Caco-2 (cell line): ENCODE data around the gene PHYHIPL. TPM values are rescaled to one million over a fixed set of nuclear protein-coding genes. Genes with fewer than 3 reads are reported as not detected.
A peak's percentile ranks its signal among the peaks of the same experiment; 100 is the strongest.
"Not testable (repeated sequence)": the region's sequence is repeated elsewhere in the genome, so short reads cannot be mapped to it uniquely, and the experiment has no call there.

Experiments used
- BruUV-seq: library from RNA; stranded (reverse); fragments of 400-500 nt; replicated peaks from 2 replicates; lab custom pipeline; 2021; lab: Mats Ljungman, UMichigan
- CTCF ChIA-PET: fragments of 300-600 bp; sonication (Branson Sonifier 250); formaldehyde crosslinking; loops from one replicate; lab custom pipeline; 2022; ENCODE audit warnings: antibody characterized with exemption; lab: Charles Lee
- POLR2A ChIA-PET: fragments of 300-600 bp; sonication (Branson Sonifier 250); formaldehyde crosslinking; loops from one replicate; lab custom pipeline; 2022; ENCODE audit warnings: antibody characterized with exemption; lab: Charles Lee
- DNase-seq, 2 experiments: peaks; one replicate each; pipeline versions ENCODE4 v3.0.0 to v3.0.0-alpha.2; 2020 to 2022
- H3K27me3 ChIP-seq: replicated peaks from 2 replicates; pipeline ENCODE4 v1.6.0; 2011; ENCODE audit warnings: low read length; ENCODE audit not compliant: control insufficient read depth, insufficient read depth
- H3K36me3 ChIP-seq: 2 replicates; pipeline ENCODE4 v1.5.1; 2011; ENCODE audit warnings: low read length; ENCODE audit not compliant: control insufficient read depth, insufficient read depth
- H3K4me1 ChIP-seq: fragments of 250-450 bp; sonication (Bioruptor Pico); 2 replicates; pipeline ENCODE4 v1.5.1; 2020; ENCODE audit warnings: mild to moderate bottlenecking
- H3K4me3 ChIP-seq: 2 replicates; pipeline ENCODE4 v1.5.1; 2011; ENCODE audit warnings: low read depth, mild to moderate bottlenecking, control low read depth, low read length
- H3K9me3 ChIP-seq: fragments of 250-450 bp; sonication (Bioruptor Pico); 2 replicates; pipeline ENCODE4 v1.5.1; 2020; ENCODE audit warnings: mild to moderate bottlenecking, moderate library complexity
- H3K27ac Mint-ChIP-seq: one replicate; pipeline ENCODE4 v1.8.0; 2022; ENCODE audit warnings: mixed read lengths; ENCODE audit not compliant: unreplicated experiment
- H3K27me3 Mint-ChIP-seq: one replicate; pipeline ENCODE4 v1.8.0; 2022; ENCODE audit warnings: mixed read lengths; ENCODE audit not compliant: insufficient read depth, unreplicated experiment
- H3K36me3 Mint-ChIP-seq: one replicate; pipeline ENCODE4 v1.8.0; 2022; ENCODE audit warnings: mild to moderate bottlenecking, mixed read lengths; ENCODE audit not compliant: insufficient read depth, unreplicated experiment
- H3K4me1 Mint-ChIP-seq: one replicate; pipeline ENCODE4 v1.8.0; 2022; ENCODE audit warnings: low read depth, mixed read lengths; ENCODE audit not compliant: unreplicated experiment
- H3K4me3 Mint-ChIP-seq: one replicate; pipeline ENCODE4 v1.8.0; 2022; ENCODE audit warnings: mild to moderate bottlenecking, moderate library complexity, mixed read lengths; ENCODE audit not compliant: unreplicated experiment
- H3K9me3 Mint-ChIP-seq: one replicate; pipeline ENCODE4 v1.8.0; 2022; ENCODE audit warnings: mixed read lengths; ENCODE audit not compliant: unreplicated experiment
- CTCF ChIP-seq, 2 experiments: fragments of 200-600 bp in 1 of 2; IDR thresholded peaks; 1 replicate in 1 of 2; 2 replicates in 1 of 2; pipeline versions ENCODE4 v1.5.1 to v1.8.0; 2011 to 2022; ENCODE audit warnings: antibody characterized with exemption in 1 of 2, control low read depth in 1 of 2, inconsistent platforms in 1 of 2, low read depth in 1 of 2, low read length in 1 of 2, mild to moderate bottlenecking in 1 of 2, moderate library complexity in 1 of 2; ENCODE audit not compliant: insufficient read depth in 1 of 2, severe bottlenecking in 1 of 2, unreplicated experiment in 1 of 2
- intact Hi-C: fragments of 100-400 bp; cut with micrococcal nuclease; formaldehyde crosslinking; loops from one replicate; pipeline ENCODE4 v1.10.0; 2022; ENCODE audit not compliant: unreplicated experiment
- total RNA-seq: library from RNA; stranded (reverse); gene quantifications from 2 replicates; pipeline ENCODE4 v1.2.3, GENCODE V29; 2022

Gene PHYHIPL
- total RNA-seq, 1 experiment from 2014 or later: 48.1 TPM

GRCh38 chr10:59214160-59214559 is 37.7 kb downstream of the PHYHIPL start:
- H3K4me3 Mint-ChIP-seq: no peak overlapping the region
- Histone ChIP-seq H3K36me3 (no peaks in the 10 kb centered on the region), H3K9me3 (no peaks in the 10 kb centered on the region), H3K27me3 (no peaks in the 10 kb centered on the region), H3K4me3 (no peak overlapping the region), H3K4me1 (peaks cover 16% of the 10 kb centered on the region)
- no peaks in the 10 kb centered on the region for H3K27me3 Mint-ChIP-seq
- H3K9me3 Mint-ChIP-seq: no peaks in the 10 kb centered on the region
- no TSS peak for BruUV-seq
- intact Hi-C loops: no loop called here
- H3K4me1 Mint-ChIP-seq: peaks cover 15% of the 10 kb centered on the region
- no peak for TF ChIP-seq CTCF (IDR thresholded peaks at IDR 0.05; ENCODE audit: insufficient read depth in 1 of 2, low read depth in 1 of 2, low read length in 1 of 2, severe bottlenecking in 1 of 2, unreplicated experiment in 1 of 2)
- POLR2A ChIA-PET: no interaction called here
- no peak for DNase-seq
- H3K36me3 Mint-ChIP-seq: peaks cover 10% of the 10 kb centered on the region
- H3K27ac Mint-ChIP-seq: no peak overlapping the region
- CTCF ChIA-PET: no interaction called here

GRCh38 chr10:59216178-59216869 is 39.9 kb downstream of the PHYHIPL start:
- TF ChIP-seq CTCF (IDR thresholded peaks at IDR 0.05; ENCODE audit: insufficient read depth in 1 of 2, low read depth in 1 of 2, low read length in 1 of 2, severe bottlenecking in 1 of 2, unreplicated experiment in 1 of 2): no peak
- no peak overlapping the region for H3K4me3 ChIP-seq
- BruUV-seq: no TSS peak
- no peaks in the 10 kb centered on the region for H3K9me3 ChIP-seq
- Mint-ChIP-seq H3K4me3 (no peak overlapping the region), H3K4me1 (peaks cover 21% of the 10 kb centered on the region), H3K9me3 (no peaks in the 10 kb centered on the region), H3K27ac (no peak overlapping the region), H3K27me3 (no peaks in the 10 kb centered on the region), H3K36me3 (peaks cover 5% of the 10 kb centered on the region)
- no peaks in the 10 kb centered on the region for H3K27me3 ChIP-seq
- intact Hi-C loops: no loop called here
- ChIA-PET CTCF (no interaction called here), POLR2A (no interaction called here)
- peaks cover 16% of the 10 kb centered on the region for H3K4me1 ChIP-seq
- no peak for DNase-seq
- H3K36me3 ChIP-seq: no peaks in the 10 kb centered on the region

- Histone ChIP-seq H3K4me1 (peaks cover 20% of the 10 kb centered on the region), H3K36me3 (no peaks in the 10 kb centered on the region), H3K9me3 (no peaks in the 10 kb centered on the region), H3K4me3 (no peak overlapping the region), H3K27me3 (no peaks in the 10 kb centered on the region)
- no peaks in the 10 kb centered on the region for H3K27me3 Mint-ChIP-seq
- H3K36me3 Mint-ChIP-seq: no peaks in the 10 kb centered on the region
- peak overlapping the region; percentile 36 for H3K27ac Mint-ChIP-seq
- POLR2A ChIA-PET: no interaction called here
- CTCF ChIA-PET: interaction anchor here (1.0 kb wide), 1 partner anchor 8 kb away, joined by 3 read pairs; no protein-coding TSS in a partner anchor
- intact Hi-C loops: no loop called here
- H3K4me3 Mint-ChIP-seq: no peak overlapping the region
- H3K4me1 Mint-ChIP-seq: peaks cover 28% of the 10 kb centered on the region
- no TSS peak for BruUV-seq
- peak in 1 of 2 experiments; percentile 43 for DNase-seq
- no peak for TF ChIP-seq CTCF (IDR thresholded peaks at IDR 0.05; ENCODE audit: insufficient read depth in 1 of 2, low read depth in 1 of 2, low read length in 1 of 2, severe bottlenecking in 1 of 2, unreplicated experiment in 1 of 2)
- no peaks in the 10 kb centered on the region for H3K9me3 Mint-ChIP-seq
Observed at GRCh38 chr10:59222788-59223187, 46.3 kb downstream of the PHYHIPL start.

- H3K4me1 ChIP-seq: peaks cover 20% of the 10 kb centered on the region
- H3K27me3 ChIP-seq, H3K36me3 Mint-ChIP-seq, H3K9me3 ChIP-seq, H3K36me3 ChIP-seq, H3K4me3 Mint-ChIP-seq, DNase-seq, intact Hi-C loops, H3K9me3 Mint-ChIP-seq, H3K27me3 Mint-ChIP-seq, H3K4me3 ChIP-seq, BruUV-seq: not testable (repeated sequence)
- peaks cover 28% of the 10 kb centered on the region for H3K4me1 Mint-ChIP-seq
- CTCF ChIA-PET: interaction anchor here (1.0 kb wide), 1 partner anchor 8 kb away, joined by 3 read pairs; no protein-coding TSS in a partner anchor
- H3K27ac Mint-ChIP-seq: peak overlapping the region; percentile 36
- POLR2A ChIA-PET: interaction anchor here (0.6 kb wide), 1 partner anchor 11 kb away, joined by 3 read pairs; no protein-coding TSS in a partner anchor
Observed at GRCh38 chr10:59223597-59223996, 47.2 kb downstream of the PHYHIPL start.
